ENCODE measurements around the gene ZNF777.

- TF ChIP-seq NR3C1 (IDR thresholded peaks at IDR 0.05) (no peak), NPAS2 (CRISPR knock-in tag; IDR thresholded peaks at IDR 0.05; ENCODE audit: borderline replicate concordance) (no peak), CTCF (IDR thresholded peaks at IDR 0.05) (no peak), USF2 (IDR thresholded peaks at IDR 0.05) (no peak), MAX (IDR thresholded peaks at IDR 0.05) (no peak), RAD21 (conservative IDR thresholded peaks at IDR 0.05 in 1 of 2, IDR thresholded peaks at IDR 0.05 in 1 of 2) (no peak), POLR2AphosphoS2 (conservative IDR thresholded peaks at IDR 0.05; ENCODE audit: low read length) (no peak), PBX3 (IDR thresholded peaks at IDR 0.05) (no peak), EHF (CRISPR knock-in tag; IDR thresholded peaks at IDR 0.05) (no peak), ELK1 (IDR thresholded peaks at IDR 0.05; ENCODE audit: low read depth, low read length) (no peak)
These were observed 1.7 kb downstream of the ZNF777 start for GRCh38 chr7:149459201-149459539.
